GM12874 (cell line): ENCODE results near the gene GARIN5A.

Experiments
- TF ChIP-seq, protein P1 (sequence below): IDR thresholded peaks from 2 replicates; pipeline ENCODE4 v1.5.1; 2011; ENCODE audit warnings: low read depth, mild to moderate bottlenecking, control low read depth, low read length, moderate library complexity; ENCODE audit not compliant: insufficient read depth

Gene GARIN5A

DNA sequence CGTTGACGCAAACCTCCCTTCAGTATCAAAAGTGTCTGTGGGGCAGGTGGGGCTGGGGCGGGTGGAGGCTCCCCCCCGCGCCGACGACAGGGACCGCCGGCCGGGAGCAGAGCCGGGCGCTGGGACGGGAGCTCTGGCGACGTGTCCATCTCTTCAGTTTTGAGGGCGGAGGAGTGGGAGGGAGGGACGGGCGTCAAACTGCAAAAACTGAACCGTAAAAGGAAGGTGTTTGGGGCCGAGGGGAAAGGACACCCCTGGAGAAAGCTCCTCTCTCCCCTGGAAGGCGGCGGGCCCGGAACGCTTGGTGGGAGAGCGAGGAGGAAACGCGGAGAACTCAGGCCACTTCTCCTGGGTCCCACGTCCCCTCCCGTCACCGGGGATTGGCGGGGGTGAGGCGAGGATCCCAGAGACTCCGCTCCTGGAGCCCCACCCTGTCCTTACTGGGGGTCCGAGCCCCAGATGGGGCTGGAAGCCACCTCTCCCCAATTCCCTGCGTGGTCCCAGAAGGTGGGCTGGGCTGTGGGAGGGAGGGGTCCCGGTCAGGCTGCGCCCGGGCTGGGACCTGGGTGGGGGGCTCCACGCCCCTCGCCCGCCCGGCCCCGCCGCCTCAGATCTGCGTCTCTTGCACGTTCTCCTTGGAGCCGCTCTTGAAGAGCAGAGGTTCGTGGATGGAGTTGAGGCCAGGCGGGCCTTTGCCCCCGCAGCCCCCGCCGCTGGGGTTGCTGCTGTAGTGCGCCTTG, 40.5 kb upstream of the GARIN5A start:
- TF ChIP-seq, protein P1, sequence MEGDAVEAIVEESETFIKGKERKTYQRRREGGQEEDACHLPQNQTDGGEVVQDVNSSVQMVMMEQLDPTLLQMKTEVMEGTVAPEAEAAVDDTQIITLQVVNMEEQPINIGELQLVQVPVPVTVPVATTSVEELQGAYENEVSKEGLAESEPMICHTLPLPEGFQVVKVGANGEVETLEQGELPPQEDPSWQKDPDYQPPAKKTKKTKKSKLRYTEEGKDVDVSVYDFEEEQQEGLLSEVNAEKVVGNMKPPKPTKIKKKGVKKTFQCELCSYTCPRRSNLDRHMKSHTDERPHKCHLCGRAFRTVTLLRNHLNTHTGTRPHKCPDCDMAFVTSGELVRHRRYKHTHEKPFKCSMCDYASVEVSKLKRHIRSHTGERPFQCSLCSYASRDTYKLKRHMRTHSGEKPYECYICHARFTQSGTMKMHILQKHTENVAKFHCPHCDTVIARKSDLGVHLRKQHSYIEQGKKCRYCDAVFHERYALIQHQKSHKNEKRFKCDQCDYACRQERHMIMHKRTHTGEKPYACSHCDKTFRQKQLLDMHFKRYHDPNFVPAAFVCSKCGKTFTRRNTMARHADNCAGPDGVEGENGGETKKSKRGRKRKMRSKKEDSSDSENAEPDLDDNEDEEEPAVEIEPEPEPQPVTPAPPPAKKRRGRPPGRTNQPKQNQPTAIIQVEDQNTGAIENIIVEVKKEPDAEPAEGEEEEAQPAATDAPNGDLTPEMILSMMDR = no peak

DNA sequence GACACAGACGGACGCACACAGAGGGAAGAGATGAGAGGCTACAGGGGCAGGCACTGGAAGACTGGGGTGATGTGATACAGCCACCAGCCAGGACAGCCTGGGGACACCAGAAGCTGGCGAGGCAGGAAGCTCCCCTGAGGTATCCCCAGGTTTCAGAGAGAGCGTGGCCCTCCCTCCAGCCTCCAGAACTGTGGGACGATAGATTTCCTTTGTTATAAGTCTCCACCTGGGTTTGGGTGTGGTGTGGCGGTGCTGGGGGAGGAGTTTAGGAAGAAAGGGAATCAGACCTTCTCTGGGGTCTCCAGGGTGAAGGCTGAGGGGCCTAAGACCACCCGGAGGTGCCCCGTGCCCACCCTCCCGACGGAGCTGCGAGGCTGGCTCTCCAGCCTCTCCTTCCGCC, 39.8 kb upstream of the GARIN5A start:
- TF ChIP-seq, protein P1 = no peak

GRCh38 chr19:50515168-50515561, 38.5 kb upstream of the GARIN5A start:
- TF ChIP-seq, protein P1 = no peak

- TF ChIP-seq, protein P1 = no peak
Observed at GRCh38 chr19:50514346-50515167, 37.9 kb upstream of the GARIN5A start.

DNA sequence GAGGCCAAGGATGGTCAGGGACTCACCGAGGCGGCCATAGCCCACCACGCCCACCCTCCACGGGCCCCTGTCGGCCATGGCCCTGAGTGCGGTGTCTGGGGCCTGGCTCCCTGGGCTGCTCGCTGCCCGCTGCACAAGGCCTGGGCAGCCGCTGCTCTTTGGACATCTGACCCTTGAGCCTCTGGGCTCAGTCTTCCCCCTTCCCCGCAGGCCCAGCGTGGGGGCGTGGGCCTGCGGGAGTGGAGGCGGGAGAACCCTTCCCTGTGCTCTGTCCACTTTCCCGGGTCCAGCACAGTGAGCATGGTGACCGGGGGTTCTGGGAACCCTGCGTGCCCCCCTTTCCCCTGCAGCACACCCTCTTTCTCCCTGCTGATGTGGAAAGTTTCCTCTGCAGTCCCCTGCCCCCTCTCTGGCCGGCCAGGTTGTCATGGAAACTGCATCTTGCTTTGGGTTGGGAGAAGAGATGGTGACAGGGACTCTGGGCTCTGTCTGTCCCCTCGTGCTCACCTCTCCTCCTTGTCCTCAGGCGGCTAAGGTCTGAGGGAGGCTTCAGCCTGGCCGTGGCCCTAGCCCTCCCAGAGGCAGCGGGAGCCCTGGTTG, 37.2 kb upstream of the GARIN5A start, which contains the start of gene ASPDH:
TSS of gene ASPDH (minus strand) at position 168 of the 600 bp plus-strand sequence. CDS start at position 78, 90 bp downstream.
- TF ChIP-seq, protein P1 = no peak

DNA sequence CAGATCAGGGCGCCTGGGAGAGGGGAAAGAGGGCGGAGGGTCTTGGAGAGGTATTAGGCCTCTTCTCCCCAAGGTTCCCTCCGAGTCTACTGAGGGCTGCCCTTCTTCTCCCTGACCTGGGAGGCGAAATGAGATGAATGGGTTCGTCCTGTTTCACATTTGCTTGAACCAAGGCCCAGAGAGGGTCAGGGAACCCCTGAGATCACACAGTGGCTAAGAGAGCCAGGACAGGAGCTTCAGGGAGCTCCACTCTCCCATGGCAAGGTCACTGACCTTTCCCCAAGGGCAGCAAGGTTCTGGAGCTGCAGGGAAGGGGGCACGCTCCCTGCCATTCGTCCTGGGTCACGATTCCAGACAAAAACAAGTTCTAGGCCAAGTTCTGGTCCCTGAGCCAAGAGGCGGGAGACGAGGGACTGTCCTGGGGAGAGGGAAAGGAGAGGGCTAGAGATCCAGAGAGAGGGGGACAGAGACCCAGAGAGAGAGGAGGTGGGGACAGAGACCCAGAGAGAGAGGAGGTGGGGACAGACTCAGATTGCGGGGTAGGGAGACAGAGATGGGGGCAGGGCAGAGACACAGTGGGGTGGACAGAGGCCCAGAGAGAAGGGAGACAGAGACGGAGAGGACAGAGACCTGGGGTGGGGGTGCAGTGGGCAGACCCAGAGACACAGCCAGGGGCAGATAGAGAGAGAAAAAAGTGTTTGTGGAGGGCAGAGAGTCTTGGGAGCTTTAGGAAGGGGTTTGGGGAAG, 36.5 kb upstream of the GARIN5A start:
- TF ChIP-seq, protein P1 = no peak
